SJCRH30 (cell line): ENCODE results near the gene LOXHD1. TPM values are rescaled to one million over a fixed set of nuclear protein-coding genes. Genes with fewer than 3 reads are reported as not detected.

Experiments used
- DNase-seq, 2 experiments: peaks; one replicate each; pipeline ENCODE4 v3.0.0-alpha.2; 2015 to 2020
- H3K27ac ChIP-seq: fragments of 250-450 bp; sonication (Bioruptor Pico); 2 replicates; pipeline ENCODE4 v1.5.1; 2020; ENCODE audit warnings: mild to moderate bottlenecking, moderate library complexity
- H3K27me3 ChIP-seq: fragments of 250-450 bp; sonication (Bioruptor Pico); 2 replicates; pipeline ENCODE4 v1.5.1; 2020; ENCODE audit warnings: mild to moderate bottlenecking, moderate library complexity
- H3K36me3 ChIP-seq: fragments of 250-450 bp; sonication (Bioruptor Pico); 2 replicates; pipeline ENCODE4 v1.5.1; 2020; ENCODE audit warnings: mild to moderate bottlenecking, moderate library complexity
- H3K4me1 ChIP-seq: fragments of 250-450 bp; sonication (Bioruptor Pico); 2 replicates; pipeline ENCODE4 v1.5.1; 2020; ENCODE audit warnings: mild to moderate bottlenecking, moderate library complexity
- H3K4me3 ChIP-seq: fragments of 250-450 bp; sonication (Bioruptor Pico); 2 replicates; pipeline ENCODE4 v1.5.1; 2020; ENCODE audit warnings: mild to moderate bottlenecking, moderate library complexity
- H3K9me3 ChIP-seq: fragments of 250-450 bp; sonication (Bioruptor Pico); replicated peaks from 2 replicates; pipeline ENCODE4 v1.5.1; 2020; ENCODE audit warnings: mild to moderate bottlenecking, moderate library complexity
- total RNA-seq: library from RNA; depleted of rRNA; stranded (reverse); fragments of >200 nt; shearing (Covaris generic); gene quantifications from 2 replicates; pipeline ENCODE4 v1.2.3, GENCODE V29; 2014

The LOXHD1 gene
- total RNA-seq, 1 experiment from 2014 or later = not detected

- H3K4me1 ChIP-seq = no peaks in the 10 kb centered on the region
Observed at GRCh38 chr18:46588971-46589660, 67.9 kb downstream of the LOXHD1 start.

DNA sequence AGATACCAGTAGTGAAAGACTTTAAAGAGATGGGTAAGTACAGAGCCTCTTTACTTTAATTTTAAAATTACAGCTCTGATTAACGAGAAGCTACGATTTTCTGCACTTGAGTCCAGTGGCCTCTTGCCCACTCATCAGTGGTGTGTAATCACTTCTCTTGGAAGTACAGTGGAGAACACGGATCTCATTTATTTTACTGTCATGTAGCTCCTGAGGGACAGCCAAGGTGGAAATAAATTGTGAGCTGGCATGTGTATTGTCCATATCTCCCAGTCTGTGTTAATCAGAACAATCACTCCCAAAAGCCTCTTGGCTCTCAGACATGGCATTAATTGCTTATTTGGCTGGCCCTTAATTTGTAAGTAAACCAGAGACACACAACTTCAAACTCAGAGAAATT lies 69.4 kb downstream of the LOXHD1 start:
- H3K4me3 ChIP-seq = no peak overlapping the region
- H3K9me3 ChIP-seq = no peaks in the 10 kb centered on the region
- no peaks in the 10 kb centered on the region for H3K36me3 ChIP-seq
- no peaks in the 10 kb centered on the region for H3K27me3 ChIP-seq
- H3K4me1 ChIP-seq = no peaks in the 10 kb centered on the region
- H3K27ac ChIP-seq = no peak overlapping the region
- DNase-seq = no peak

More at GRCh38 chr18:46588971-46589660, 67.9 kb downstream of the LOXHD1 start:
- H3K27me3 ChIP-seq = no peaks in the 10 kb centered on the region
- no peaks in the 10 kb centered on the region for H3K9me3 ChIP-seq
- H3K36me3 ChIP-seq = no peaks in the 10 kb centered on the region
- DNase-seq = no peak
- H3K4me3 ChIP-seq = no peak overlapping the region
- no peak overlapping the region for H3K27ac ChIP-seq

- no peak for DNase-seq
- H3K36me3 ChIP-seq = no peaks in the 10 kb centered on the region
- H3K4me3 ChIP-seq = no peak overlapping the region
- no peaks in the 10 kb centered on the region for H3K9me3 ChIP-seq
- no peaks in the 10 kb centered on the region for H3K27me3 ChIP-seq
- no peak overlapping the region for H3K27ac ChIP-seq
- no peaks in the 10 kb centered on the region for H3K4me1 ChIP-seq
Observed at GRCh38 chr18:46583711-46584110, 73.3 kb downstream of the LOXHD1 start.

- Histone ChIP-seq H3K9me3 (no peaks in the 10 kb centered on the region), H3K4me1 (no peaks in the 10 kb centered on the region), H3K4me3 (no peak overlapping the region), H3K27me3 (no peaks in the 10 kb centered on the region), H3K36me3 (no peaks in the 10 kb centered on the region), H3K27ac (no peak overlapping the region)
- DNase-seq = no peak
Observed at GRCh38 chr18:46581648-46582047, 75.4 kb downstream of the LOXHD1 start.

- DNase-seq = no peak
- H3K4me3 ChIP-seq = no peak overlapping the region
- H3K9me3 ChIP-seq = no peaks in the 10 kb centered on the region
- H3K36me3 ChIP-seq = no peaks in the 10 kb centered on the region
- H3K27me3 ChIP-seq = no peaks in the 10 kb centered on the region
- no peak overlapping the region for H3K27ac ChIP-seq
- H3K4me1 ChIP-seq = no peaks in the 10 kb centered on the region
Observed at GRCh38 chr18:46578987-46579386, 78.0 kb downstream of the LOXHD1 start.

DNA sequence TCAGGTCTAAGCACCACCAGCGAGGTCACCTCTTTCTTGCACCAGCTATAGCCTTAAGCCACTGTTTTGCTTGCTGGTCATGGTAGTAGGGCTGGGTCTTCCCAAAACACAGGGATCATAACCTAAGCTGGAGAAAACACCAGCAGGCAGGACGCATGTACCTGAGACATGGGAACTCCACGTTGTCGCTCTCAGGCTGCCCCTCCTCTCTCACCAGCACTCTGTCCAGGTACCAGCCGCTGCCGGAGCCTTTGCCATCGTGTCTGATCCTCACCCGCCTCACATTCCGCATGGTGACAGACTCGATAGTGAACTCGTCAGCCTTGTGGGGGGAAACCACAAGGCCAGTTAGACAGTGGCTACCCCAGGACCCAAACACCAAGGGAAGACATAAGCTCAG lies 79.5 kb downstream of the LOXHD1 start:
- Histone ChIP-seq H3K36me3 (no peaks in the 10 kb centered on the region), H3K4me3 (no peak overlapping the region), H3K27ac (no peak overlapping the region), H3K9me3 (no peaks in the 10 kb centered on the region), H3K4me1 (no peaks in the 10 kb centered on the region), H3K27me3 (no peaks in the 10 kb centered on the region)
- no peak for DNase-seq

DNA sequence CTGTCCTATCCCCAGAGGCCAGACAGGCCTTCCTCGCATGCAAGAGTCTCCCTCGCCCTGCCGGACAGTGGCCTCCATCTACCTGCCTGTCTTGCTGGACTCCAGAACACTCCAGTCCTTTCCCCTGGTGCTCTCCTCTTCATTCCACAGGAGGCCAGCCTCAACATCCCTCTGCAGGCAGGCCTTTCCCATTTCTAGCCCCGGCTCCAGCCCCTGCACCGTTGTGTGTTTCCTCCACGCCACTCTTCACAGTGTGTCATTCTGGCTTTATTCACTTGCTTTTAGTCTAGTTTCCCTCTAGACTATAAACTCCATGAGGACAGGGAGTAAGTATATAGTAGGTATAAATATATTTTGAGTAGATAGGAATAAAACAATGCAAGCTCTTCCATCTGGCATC lies 81.2 kb downstream of the LOXHD1 start:
- no peaks in the 10 kb centered on the region for H3K9me3 ChIP-seq
- H3K36me3 ChIP-seq = no peaks in the 10 kb centered on the region
- no peaks in the 10 kb centered on the region for H3K27me3 ChIP-seq
- H3K4me1 ChIP-seq = no peaks in the 10 kb centered on the region
- no peak for DNase-seq
- H3K4me3 ChIP-seq = no peak overlapping the region
- no peak overlapping the region for H3K27ac ChIP-seq

DNA sequence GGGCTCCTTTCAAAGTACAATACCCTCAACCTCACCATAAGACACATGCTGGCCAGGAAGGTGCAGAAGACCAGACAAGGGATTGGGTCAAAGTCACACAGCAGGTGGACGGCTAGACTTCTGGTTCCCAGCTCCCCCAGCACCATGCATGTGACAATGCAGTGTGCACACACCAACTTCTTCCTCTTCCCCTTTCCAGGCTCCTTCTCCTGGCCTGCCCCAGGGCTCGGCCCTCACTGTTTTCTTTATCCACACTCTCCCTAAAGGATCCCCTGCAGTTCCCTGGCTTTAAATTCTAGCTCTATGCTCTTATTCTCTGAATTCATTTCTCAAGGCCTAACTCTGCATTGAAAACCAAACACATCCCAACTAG lies 82.3 kb downstream of the LOXHD1 start:
- Histone ChIP-seq H3K4me1 (no peaks in the 10 kb centered on the region), H3K4me3 (no peak overlapping the region), H3K36me3 (no peaks in the 10 kb centered on the region), H3K9me3 (no peaks in the 10 kb centered on the region), H3K27me3 (no peaks in the 10 kb centered on the region), H3K27ac (no peak overlapping the region)
- no peak for DNase-seq

DNA sequence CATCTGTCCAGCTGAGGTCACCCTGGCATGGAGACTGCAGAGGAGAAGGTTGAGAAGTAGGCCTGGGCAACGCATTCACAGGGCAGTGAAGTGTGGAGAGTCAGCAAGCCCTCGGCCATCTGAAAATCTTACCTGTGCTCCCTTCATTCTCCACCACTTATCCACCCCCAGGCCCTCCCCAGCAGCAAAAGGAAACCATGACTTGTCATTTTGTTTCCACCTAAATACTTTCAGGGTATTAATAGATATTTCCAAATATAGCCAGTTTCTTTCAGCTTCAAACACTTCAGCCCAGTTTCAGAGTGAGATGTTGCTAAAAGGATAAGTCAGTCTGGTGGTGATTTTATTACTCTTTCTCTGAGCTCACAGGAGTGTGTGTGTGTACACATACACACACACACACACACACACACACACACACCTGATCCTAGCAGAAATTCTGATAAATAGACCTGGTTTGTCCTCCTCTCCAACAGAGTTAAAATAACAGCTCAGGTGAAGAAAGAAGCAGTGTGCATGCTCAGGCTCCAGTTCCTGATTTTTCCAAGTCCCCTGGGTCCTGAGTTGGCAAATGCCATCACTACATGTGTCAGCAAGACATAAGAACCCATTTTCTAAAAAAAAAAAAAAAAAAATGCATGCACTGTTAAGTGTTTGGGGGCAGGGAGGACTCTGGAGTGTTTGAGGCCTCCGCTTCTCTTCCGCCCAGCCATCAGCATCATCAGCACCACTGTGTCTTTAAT lies 82.8 kb downstream of the LOXHD1 start:
- Histone ChIP-seq H3K4me1 (no peaks in the 10 kb centered on the region), H3K9me3 (no peaks in the 10 kb centered on the region), H3K27ac (no peak overlapping the region), H3K4me3 (no peak overlapping the region), H3K36me3 (no peaks in the 10 kb centered on the region), H3K27me3 (no peaks in the 10 kb centered on the region)
- DNase-seq = no peak

DNA sequence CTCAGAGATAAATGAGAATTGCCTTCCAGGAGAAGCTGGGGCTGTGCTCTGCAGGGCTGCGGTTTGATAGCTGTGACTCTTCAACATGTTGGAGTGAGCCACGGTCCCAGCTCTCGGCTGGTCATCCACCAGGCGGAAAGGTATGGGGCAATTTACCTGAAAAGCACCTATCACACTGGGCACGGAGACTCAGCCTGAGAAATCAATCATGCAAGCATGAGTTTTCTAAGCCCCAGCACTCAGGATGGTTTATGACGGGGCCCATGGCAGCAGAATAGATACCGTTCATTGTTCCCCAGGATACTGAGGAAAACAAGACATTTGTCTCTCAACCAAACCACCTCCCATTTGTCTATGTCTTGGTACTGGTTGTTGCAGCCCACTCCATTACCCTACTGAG lies 83.9 kb downstream of the LOXHD1 start:
- H3K4me1 ChIP-seq = no peaks in the 10 kb centered on the region
- H3K27ac ChIP-seq = no peak overlapping the region
- no peaks in the 10 kb centered on the region for H3K27me3 ChIP-seq
- no peaks in the 10 kb centered on the region for H3K9me3 ChIP-seq
- H3K36me3 ChIP-seq = no peaks in the 10 kb centered on the region
- DNase-seq = no peak
- H3K4me3 ChIP-seq = no peak overlapping the region

GRCh38 chr18:46571756-46572155 lies 85.3 kb downstream of the LOXHD1 start:
- Histone ChIP-seq H3K27ac (no peak overlapping the region), H3K27me3 (no peaks in the 10 kb centered on the region), H3K4me1 (no peaks in the 10 kb centered on the region), H3K4me3 (no peak overlapping the region), H3K36me3 (no peaks in the 10 kb centered on the region), H3K9me3 (no peaks in the 10 kb centered on the region)
- DNase-seq = no peak

DNA sequence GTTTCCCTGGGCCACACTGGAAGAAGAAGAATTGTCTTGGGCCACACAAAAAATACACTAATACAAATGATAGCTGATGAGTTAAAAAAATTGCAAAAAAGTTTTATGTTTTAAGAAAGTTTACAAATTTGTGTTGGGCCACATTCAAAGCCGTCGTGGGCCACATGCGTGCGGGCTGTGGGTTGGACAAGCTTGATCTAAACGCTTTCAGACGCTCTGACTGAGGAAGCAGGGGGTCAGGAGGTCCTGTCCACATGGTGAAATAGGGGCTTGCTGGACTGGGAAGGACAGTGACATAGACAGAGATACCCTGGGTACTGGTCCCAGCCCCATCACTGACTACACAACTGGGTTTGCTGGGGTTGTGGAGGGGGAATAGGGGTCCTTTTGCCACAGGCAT lies 86.4 kb downstream of the LOXHD1 start:
- Histone ChIP-seq H3K4me1 (no peaks in the 10 kb centered on the region), H3K27ac (no peak overlapping the region), H3K36me3 (no peaks in the 10 kb centered on the region), H3K9me3 (no peaks in the 10 kb centered on the region), H3K4me3 (no peak overlapping the region), H3K27me3 (no peaks in the 10 kb centered on the region)
- no peak for DNase-seq

DNA sequence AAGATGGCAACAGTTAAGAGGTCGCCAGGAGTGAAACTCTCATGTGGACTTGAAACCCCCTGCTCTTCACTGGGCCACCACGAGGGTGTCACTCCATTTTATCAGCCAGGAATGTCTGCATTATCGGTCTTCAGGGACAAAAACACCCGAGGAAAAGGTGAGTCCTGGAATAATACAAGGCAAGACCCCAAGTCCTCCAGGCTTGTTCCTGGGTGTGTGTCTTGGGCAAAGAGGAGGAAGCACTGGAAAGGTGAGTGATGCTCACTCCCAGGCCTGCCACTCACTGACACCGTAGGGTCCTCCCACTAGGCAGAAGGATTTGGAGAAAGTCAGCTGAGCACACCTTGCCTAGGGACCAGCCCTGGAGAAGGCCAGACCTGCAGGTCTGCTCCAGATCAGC lies 86.9 kb downstream of the LOXHD1 start:
- Histone ChIP-seq H3K27ac (no peak overlapping the region), H3K9me3 (no peaks in the 10 kb centered on the region), H3K27me3 (no peaks in the 10 kb centered on the region), H3K4me1 (no peaks in the 10 kb centered on the region), H3K36me3 (no peaks in the 10 kb centered on the region), H3K4me3 (no peak overlapping the region)
- DNase-seq = no peak

DNA sequence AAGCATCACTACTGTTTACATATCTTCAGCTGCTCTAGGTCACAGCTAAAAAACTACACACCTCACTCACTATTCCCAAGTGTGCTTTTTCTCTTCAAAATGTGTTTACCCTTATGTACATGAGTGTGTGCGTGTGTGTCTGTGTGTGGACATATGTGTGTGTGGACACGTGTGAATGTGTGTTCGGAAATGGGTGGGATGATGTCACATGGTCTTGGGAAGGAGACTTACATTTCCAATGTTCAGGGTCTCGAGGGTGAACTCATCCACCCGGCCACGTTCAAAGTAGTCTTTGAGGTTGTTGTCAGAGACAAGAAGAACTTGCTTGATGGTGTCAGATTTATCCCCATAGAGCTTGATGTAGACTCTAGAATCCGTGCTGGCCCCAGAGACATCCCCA lies 87.8 kb downstream of the LOXHD1 start:
- Histone ChIP-seq H3K4me3 (no peak overlapping the region), H3K4me1 (no peaks in the 10 kb centered on the region), H3K9me3 (no peaks in the 10 kb centered on the region), H3K27ac (no peak overlapping the region), H3K27me3 (no peaks in the 10 kb centered on the region), H3K36me3 (no peaks in the 10 kb centered on the region)
- DNase-seq = no peak

DNA sequence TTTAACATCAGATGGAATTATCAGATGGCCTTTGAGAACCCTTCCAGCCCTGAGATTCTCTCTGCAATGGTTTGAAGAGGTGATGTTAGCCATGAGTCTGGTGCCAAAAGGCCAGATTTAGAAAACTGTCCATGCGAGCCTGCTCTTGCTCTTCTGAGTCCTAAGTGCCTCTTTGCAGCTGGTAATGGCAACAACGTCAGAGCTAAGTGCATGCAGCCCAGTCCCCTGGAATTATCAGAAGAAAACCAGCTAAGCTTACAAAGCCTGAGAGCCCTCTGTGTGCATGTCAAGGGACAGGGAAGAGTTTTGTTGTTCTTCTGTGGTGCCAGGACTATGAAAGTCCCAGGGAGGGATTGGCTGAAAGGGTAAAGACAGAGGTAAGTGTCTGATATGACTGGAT lies 89.8 kb downstream of the LOXHD1 start:
- no peak overlapping the region for H3K4me3 ChIP-seq
- no peaks in the 10 kb centered on the region for H3K36me3 ChIP-seq
- no peaks in the 10 kb centered on the region for H3K27me3 ChIP-seq
- H3K4me1 ChIP-seq = no peaks in the 10 kb centered on the region
- no peak overlapping the region for H3K27ac ChIP-seq
- no peaks in the 10 kb centered on the region for H3K9me3 ChIP-seq
- DNase-seq = no peak

DNA sequence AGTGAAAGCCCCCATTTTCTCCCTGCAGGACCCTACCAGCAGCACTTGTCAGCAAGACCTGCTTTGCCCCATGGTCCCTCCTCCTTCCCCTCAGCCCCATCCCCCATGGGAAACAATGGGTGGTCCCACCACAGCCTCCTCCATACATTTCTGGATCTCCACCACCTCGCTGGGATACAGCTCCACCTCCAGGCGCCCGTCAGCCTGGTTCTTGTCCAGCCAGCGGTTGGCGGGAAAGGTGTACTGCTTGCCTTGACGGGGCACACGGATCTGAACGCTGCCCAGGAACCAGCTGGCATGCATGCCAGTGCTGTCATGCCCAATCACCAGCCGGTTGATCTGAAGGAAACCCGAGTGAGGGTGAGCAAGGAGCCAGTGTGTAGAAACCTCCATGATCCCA lies 90.9 kb downstream of the LOXHD1 start:
- H3K36me3 ChIP-seq = no peaks in the 10 kb centered on the region
- H3K4me3 ChIP-seq = no peak overlapping the region
- no peaks in the 10 kb centered on the region for H3K9me3 ChIP-seq
- DNase-seq = no peak
- H3K4me1 ChIP-seq = no peaks in the 10 kb centered on the region
- H3K27me3 ChIP-seq = no peaks in the 10 kb centered on the region
- no peak overlapping the region for H3K27ac ChIP-seq
